SK-N-MC (cell line): Measurements from ENCODE around the gene ZNF385B.

ENCODE experiments used
- EZH2 ChIP-seq: fragments of 200-600 bp; sonication (generic); IDR thresholded peaks from one replicate; pipeline ENCODE4 v1.6.1; 2017; ENCODE audit warnings: antibody characterized with exemption
- FOXP2 ChIP-seq: optimal IDR thresholded peaks from 2 replicates; pipeline ENCODE3; 2011; ENCODE audit warnings: mild to moderate bottlenecking, moderate library complexity; ENCODE audit not compliant: insufficient read depth; ENCODE audit errors: extremely low read length, control extremely low read depth
- POLR2AphosphoS5 ChIP-seq: IDR thresholded peaks from 2 replicates; pipeline ENCODE4 v1.6.1; 2012; ENCODE audit warnings: mild to moderate bottlenecking, low read depth, low read length, borderline replicate concordance

DNA sequence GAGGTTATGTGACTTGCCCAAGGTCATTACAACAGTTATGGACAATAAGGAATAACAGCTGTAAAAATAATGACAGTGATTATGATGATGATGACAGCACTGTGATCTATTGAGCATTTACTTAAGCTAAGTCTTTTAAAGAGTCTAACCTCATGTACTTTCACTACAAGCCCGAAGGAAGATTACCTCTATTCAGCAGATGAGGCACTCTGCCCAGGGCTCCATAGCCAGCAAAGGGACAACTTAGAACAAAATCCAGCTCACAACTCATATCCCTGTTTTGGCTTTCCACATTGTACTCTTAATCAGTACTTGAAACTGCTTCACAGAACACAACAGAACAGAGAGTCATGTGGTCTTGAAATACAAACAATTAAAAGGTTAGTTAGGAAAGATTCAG, 290.2 kb downstream of the ZNF385B start:
- no peak for TF ChIP-seq EZH2
- TF ChIP-seq POLR2AphosphoS5: no peak
- no peak for TF ChIP-seq FOXP2
